Progenitor cell of endocrine pancreas (in vitro differentiated cells): ENCODE results near the gene DUSP7. TPM values are rescaled to one million over a fixed set of nuclear protein-coding genes. Genes with fewer than 3 reads are reported as not detected.

Source experiments
- DNase-seq: peaks from one replicate; pipeline ENCODE4 v3.0.0; 2021; ENCODE audit warnings: low spot score; ENCODE audit not compliant: unreplicated experiment
- H3K27ac Mint-ChIP-seq: 2 replicates; pipeline ENCODE4 v1.8.0; 2021; ENCODE audit warnings: mild to moderate bottlenecking, moderate library complexity, mixed read lengths
- H3K27me3 Mint-ChIP-seq: 2 replicates; pipeline ENCODE4 v1.8.0; 2021; ENCODE audit warnings: mixed read lengths
- H3K36me3 Mint-ChIP-seq: 2 replicates; pipeline ENCODE4 v1.8.0; 2022; ENCODE audit warnings: mixed read lengths; ENCODE audit not compliant: insufficient read depth
- H3K4me1 Mint-ChIP-seq: 2 replicates; pipeline ENCODE4 v1.8.0; 2021; ENCODE audit warnings: low read depth, mixed read lengths
- H3K4me3 Mint-ChIP-seq: 2 replicates; pipeline ENCODE4 v1.8.0; 2021; ENCODE audit warnings: low read depth, mild to moderate bottlenecking, moderate library complexity, mixed read lengths
- H3K9me3 Mint-ChIP-seq: 2 replicates; pipeline ENCODE4 v1.8.0; 2021; ENCODE audit warnings: low read depth, mixed read lengths
- CTCF ChIP-seq: fragments of 200-600 bp; sonication (generic); IDR thresholded peaks from one replicate; pipeline ENCODE4 v1.5.0; 2021; ENCODE audit warnings: antibody characterized with exemption, mild to moderate bottlenecking; ENCODE audit not compliant: unreplicated experiment
- total RNA-seq: library from RNA; stranded (reverse); gene quantifications from 2 replicates; pipeline ENCODE4 v1.2.1, GENCODE V29; 2021

DUSP7 gene
- total RNA-seq, 1 donor from 2014 or later: 10.3 TPM

- H3K27ac Mint-ChIP-seq: no peak overlapping the region
- H3K36me3 Mint-ChIP-seq: no peaks in the 10 kb centered on the region
- TF ChIP-seq CTCF: no peak
- H3K4me3 Mint-ChIP-seq: no peak overlapping the region
- H3K4me1 Mint-ChIP-seq: no peaks in the 10 kb centered on the region
- H3K9me3 Mint-ChIP-seq: no peaks in the 10 kb centered on the region
- DNase-seq: no peak
- peaks cover under 1% of the 10 kb centered on the region for H3K27me3 Mint-ChIP-seq
These were observed 16.1 kb upstream of the DUSP7 start for GRCh38 chr3:52072471-52072870.

- Mint-ChIP-seq H3K27ac (no peak overlapping the region), H3K27me3 (peaks cover 2% of the 10 kb centered on the region), H3K9me3 (no peaks in the 10 kb centered on the region), H3K4me1 (no peaks in the 10 kb centered on the region), H3K36me3 (no peaks in the 10 kb centered on the region), H3K4me3 (no peak overlapping the region)
- DNase-seq: no peak
- no peak for TF ChIP-seq CTCF
These were observed 15.6 kb upstream of the DUSP7 start for GRCh38 chr3:52072020-52072419.

- DNase-seq: no peak
- peaks cover 2% of the 10 kb centered on the region for H3K27me3 Mint-ChIP-seq
- no peaks in the 10 kb centered on the region for H3K9me3 Mint-ChIP-seq
- no peak overlapping the region for H3K27ac Mint-ChIP-seq
- no peak for TF ChIP-seq CTCF
- H3K4me3 Mint-ChIP-seq: no peak overlapping the region
- H3K4me1 Mint-ChIP-seq: no peaks in the 10 kb centered on the region
- no peaks in the 10 kb centered on the region for H3K36me3 Mint-ChIP-seq
These were observed 14.6 kb upstream of the DUSP7 start for GRCh38 chr3:52070724-52071621.

GRCh38 chr3:52069855-52070254, 13.5 kb upstream of the DUSP7 start:
- H3K4me3 Mint-ChIP-seq: no peak overlapping the region
- peak overlapping the region; percentile 31 for H3K27ac Mint-ChIP-seq
- no peaks in the 10 kb centered on the region for H3K4me1 Mint-ChIP-seq
- no peaks in the 10 kb centered on the region for H3K9me3 Mint-ChIP-seq
- no peak for TF ChIP-seq CTCF
- H3K27me3 Mint-ChIP-seq: peaks cover 2% of the 10 kb centered on the region
- DNase-seq: no peak
- no peaks in the 10 kb centered on the region for H3K36me3 Mint-ChIP-seq

GRCh38 chr3:52069135-52069534, 12.8 kb upstream of the DUSP7 start:
- no peak overlapping the region for H3K27ac Mint-ChIP-seq
- peaks cover 5% of the 10 kb centered on the region for H3K27me3 Mint-ChIP-seq
- no peak for DNase-seq
- H3K9me3 Mint-ChIP-seq: no peaks in the 10 kb centered on the region
- no peaks in the 10 kb centered on the region for H3K36me3 Mint-ChIP-seq
- no peak for TF ChIP-seq CTCF
- no peak overlapping the region for H3K4me3 Mint-ChIP-seq
- no peaks in the 10 kb centered on the region for H3K4me1 Mint-ChIP-seq
